ENCODE measurements around the gene ELMO1.

Gene ELMO1

GRCh38 chr7:37405603-37406122, 43.0 kb downstream of the ELMO1 start:
- DNase-seq: no peak

- DNase-seq: no peak
Observed at GRCh38 chr7:37405128-37405527, 43.5 kb downstream of the ELMO1 start.

GRCh38 chr7:37399876-37400421, 48.7 kb downstream of the ELMO1 start:
- no peak for DNase-seq

GRCh38 chr7:37398403-37398802, 50.3 kb downstream of the ELMO1 start:
- no peak for DNase-seq

- no peak for DNase-seq
Observed at GRCh38 chr7:37395618-37396259, 52.9 kb downstream of the ELMO1 start.

GRCh38 chr7:37394158-37394557, 54.5 kb downstream of the ELMO1 start:
- DNase-seq: no peak

GRCh38 chr7:37393476-37393875, 55.2 kb downstream of the ELMO1 start:
- DNase-seq: no peak

GRCh38 chr7:37392673-37393017, 56.0 kb downstream of the ELMO1 start:
- DNase-seq: no peak

GRCh38 chr7:37391791-37392672, 56.6 kb downstream of the ELMO1 start:
- DNase-seq: no peak

GRCh38 chr7:37390114-37390513, 58.5 kb downstream of the ELMO1 start:
- no peak for DNase-seq

GRCh38 chr7:37388811-37389210, 59.9 kb downstream of the ELMO1 start:
- no peak for DNase-seq

GRCh38 chr7:37385787-37386186, 62.9 kb downstream of the ELMO1 start:
- no peak for DNase-seq

- DNase-seq: no peak
Observed at GRCh38 chr7:37382546-37383088, 66.0 kb downstream of the ELMO1 start.

GRCh38 chr7:37380831-37381230, 67.8 kb downstream of the ELMO1 start:
- DNase-seq: no peak

- no peak for DNase-seq
Observed at GRCh38 chr7:37379546-37380277, 69.0 kb downstream of the ELMO1 start.

GRCh38 chr7:37377231-37377630, 71.4 kb downstream of the ELMO1 start:
- DNase-seq: no peak

- DNase-seq: no peak
Observed at GRCh38 chr7:37376386-37376785, 72.3 kb downstream of the ELMO1 start.

- DNase-seq: no peak
Observed at GRCh38 chr7:37372750-37373149, 75.9 kb downstream of the ELMO1 start.

GRCh38 chr7:37371755-37372154, 76.9 kb downstream of the ELMO1 start:
- no peak for DNase-seq

- no peak for DNase-seq
Observed at GRCh38 chr7:37369906-37370305, 78.8 kb downstream of the ELMO1 start.

- no peak for DNase-seq
Observed at GRCh38 chr7:37368540-37368939, 80.1 kb downstream of the ELMO1 start.

- DNase-seq: no peak
Observed at GRCh38 chr7:37367010-37367409, 81.7 kb downstream of the ELMO1 start.

GRCh38 chr7:37366445-37366844, 82.2 kb downstream of the ELMO1 start:
- no peak for DNase-seq

Data from CD4-positive, alpha-beta T cell treated with Interleukin-12 subunit alpha and Interleukin-12 subunit beta, for 1 hour (primary cell).